H1 (cell line): Measurements from ENCODE around the gene UROS. TPM values are rescaled to one million over a fixed set of nuclear protein-coding genes. Genes with fewer than 3 reads are reported as not detected.

Source experiments
- CTCF ChIA-PET: fragments of 300-600 bp; sonication (Branson Sonifier 250); formaldehyde crosslinking; loops from one replicate; lab custom pipeline; 2021; ENCODE audit not compliant: partially characterized antibody; lab: Charles Lee
- POLR2A ChIA-PET: fragments of 300-600 bp; sonication (Branson Sonifier 250); formaldehyde crosslinking; loops from one replicate; lab custom pipeline; 2021; ENCODE audit warnings: inconsistent platforms; ENCODE audit not compliant: partially characterized antibody; lab: Charles Lee
- DNase-seq, 2 experiments: peaks; one replicate each; pipeline versions ENCODE4 v3.0.0 to v3.0.0-alpha.2; 2010 to 2022; ENCODE audit warnings: low spot score in 2 of 2, low read depth in 1 of 2, mixed read lengths in 1 of 2
- FAIRE-seq: peaks from 2 replicates; lab custom pipeline; 2011; peaks lifted over from hg19 to GRCh38; lab: Jason Lieb, UNC
- H2AFZ ChIP-seq: 2 replicates; pipeline ENCODE4 v1.8.1; 2012; ENCODE audit warnings: low read length, inconsistent platforms
- H2AK5ac ChIP-seq: 2 replicates; pipeline ENCODE4 v1.6.1; 2013; ENCODE audit warnings: low read depth, low read length
- H2BK120ac ChIP-seq: replicated peaks from 2 replicates; pipeline ENCODE3; 2013; ENCODE audit warnings: low read depth, low read length, inconsistent platforms
- H2BK12ac ChIP-seq: 2 replicates; pipeline ENCODE4 v1.6.1; 2013; ENCODE audit warnings: low read depth, low read length
- H2BK15ac ChIP-seq: 2 replicates; pipeline ENCODE4 v1.6.1; 2013; ENCODE audit warnings: low read length
- H2BK20ac ChIP-seq: 2 replicates; pipeline ENCODE4 v1.6.1; 2013; ENCODE audit warnings: low read length
- H2BK5ac ChIP-seq: 2 replicates; pipeline ENCODE4 v1.6.1; 2013; ENCODE audit warnings: low read depth, low read length
- H3K14ac ChIP-seq: 2 replicates; pipeline ENCODE4 v1.6.1; 2013; ENCODE audit warnings: inconsistent platforms; ENCODE audit not compliant: insufficient read length
- H3K18ac ChIP-seq: 2 replicates; pipeline ENCODE4 v1.6.1; 2013; ENCODE audit warnings: low read length; ENCODE audit errors: extremely low read depth
- H3K23ac ChIP-seq: 2 replicates; pipeline ENCODE4 v1.6.1; 2013; ENCODE audit warnings: inconsistent platforms; ENCODE audit not compliant: insufficient read length
- H3K23me2 ChIP-seq: 2 replicates; pipeline ENCODE4 v1.6.1; 2013; ENCODE audit warnings: low read depth, low read length
- H3K27ac ChIP-seq: 2 replicates; pipeline ENCODE4 v1.6.1; 2011; ENCODE audit warnings: low read depth, low read length, inconsistent platforms
- H3K27me3 ChIP-seq, 4 experiments: replicated peaks in 1 of 4; 1 replicate in 1 of 4; 2 replicates in 3 of 4; pipeline versions ENCODE4 v1.6.1 to v1.8.1; 2011 to 2013; ENCODE audit warnings: low read length in 3 of 4, mild to moderate bottlenecking in 3 of 4, inconsistent platforms in 2 of 4, mixed read lengths in 2 of 4, moderate library complexity in 1 of 4; ENCODE audit not compliant: control insufficient read depth in 3 of 4, insufficient read depth in 3 of 4; ENCODE audit errors: extremely low read depth in 1 of 4
- H3K36me3 ChIP-seq, 4 experiments: 2 replicates each; pipeline versions ENCODE4 v1.6.1 to v1.8.1; 2011 to 2013; ENCODE audit warnings: mild to moderate bottlenecking in 4 of 4, low read length in 3 of 4, moderate library complexity in 2 of 4, control low read depth in 1 of 4, inconsistent platforms in 1 of 4; ENCODE audit not compliant: insufficient read depth in 4 of 4, control insufficient read depth in 2 of 4
- H3K4ac ChIP-seq: replicated peaks from 2 replicates; pipeline ENCODE3; 2013; ENCODE audit warnings: low read length, low read depth, mixed read lengths, inconsistent platforms; ENCODE audit not compliant: insufficient read length
- H3K4me1 ChIP-seq, 4 experiments: replicated peaks in 1 of 4; 1 replicate in 1 of 4; 2 replicates in 3 of 4; pipeline versions ENCODE4 v1.6.1 to v1.8.1; 2011 to 2013; ENCODE audit warnings: low read length in 3 of 4, inconsistent platforms in 2 of 4, mixed read lengths in 1 of 4; ENCODE audit not compliant: insufficient read depth in 4 of 4, control insufficient read depth in 3 of 4
- H3K4me2 ChIP-seq, 2 experiments: 2 replicates each; pipeline versions ENCODE4 v1.6.1 to v1.8.1; 2011 to 2013; ENCODE audit warnings: low read depth in 2 of 2, low read length in 2 of 2, control low read depth in 1 of 2, inconsistent platforms in 1 of 2, mild to moderate bottlenecking in 1 of 2; ENCODE audit not compliant: insufficient read depth in 1 of 2
- H3K4me3 ChIP-seq, 4 experiments: fragments of 200-600, 300-600 bp in 1 of 4; sonication (generic), shearing (Covaris generic), sonication (Bioruptor Twin) in 1 of 4; 2 replicates each; pipeline versions ENCODE4 v1.5.1 to v1.8.1; 2011 to 2016; ENCODE audit warnings: low read length in 4 of 4, low read depth in 3 of 4, control low read depth in 2 of 4, inconsistent platforms in 2 of 4, mild to moderate bottlenecking in 2 of 4, mixed read lengths in 1 of 4, moderate library complexity in 1 of 4; ENCODE audit not compliant: insufficient read depth in 2 of 4; ENCODE audit errors: extremely low read depth in 1 of 4
- H3K56ac ChIP-seq: replicated peaks from 2 replicates; pipeline ENCODE3; 2013; ENCODE audit warnings: low read depth, mild to moderate bottlenecking, mixed read lengths, low read length, inconsistent platforms; ENCODE audit not compliant: insufficient read length
- H3K79me1 ChIP-seq: 2 replicates; pipeline ENCODE4 v1.6.1; 2013; ENCODE audit warnings: low read depth, low read length, control low read depth
- H3K79me2 ChIP-seq, 2 experiments: 2 replicates each; pipeline versions ENCODE4 v1.6.1 to v1.8.1; 2012 to 2013; ENCODE audit warnings: low read length in 2 of 2, mild to moderate bottlenecking in 2 of 2, inconsistent platforms in 1 of 2; ENCODE audit not compliant: insufficient read depth in 2 of 2, control insufficient read depth in 1 of 2
- H3K9ac ChIP-seq, 4 experiments: replicated peaks in 1 of 4; 1 replicate in 1 of 4; 2 replicates in 3 of 4; pipeline versions ENCODE4 v1.6.1 to v1.8.1; 2011 to 2013; ENCODE audit warnings: low read depth in 3 of 4, low read length in 3 of 4, control low read depth in 2 of 4, mild to moderate bottlenecking in 2 of 4, moderate library complexity in 2 of 4, inconsistent platforms in 1 of 4; ENCODE audit errors: extremely low read depth in 1 of 4
- H3K9me3 ChIP-seq, 2 experiments: 2 replicates each; pipeline versions ENCODE4 v1.6.1 to v1.8.1; 2012 to 2013; ENCODE audit warnings: mild to moderate bottlenecking in 2 of 2, moderate library complexity in 2 of 2, control low read depth in 1 of 2, inconsistent platforms in 1 of 2, low read depth in 1 of 2, low read length in 1 of 2, mixed read lengths in 1 of 2; ENCODE audit not compliant: insufficient read depth in 2 of 2
- H4K20me1 ChIP-seq, 2 experiments: replicated peaks in 1 of 2; 2 replicates each; pipeline versions ENCODE3 to v1.8.1; 2011 to 2013; ENCODE audit warnings: inconsistent platforms in 2 of 2, low read length in 2 of 2, mild to moderate bottlenecking in 1 of 2; ENCODE audit not compliant: insufficient read depth in 2 of 2, control insufficient read depth in 1 of 2
- H4K5ac ChIP-seq: 2 replicates; pipeline ENCODE4 v1.6.1; 2013; ENCODE audit warnings: low read length, low read depth, mixed read lengths, inconsistent platforms; ENCODE audit not compliant: insufficient read length
- H4K8ac ChIP-seq: 2 replicates; pipeline ENCODE4 v1.8.0; 2013; ENCODE audit warnings: mild to moderate bottlenecking, moderate library complexity, low read length, inconsistent platforms; ENCODE audit not compliant: insufficient read depth; ENCODE audit errors: extremely low read depth
- H4K91ac ChIP-seq: replicated peaks from 2 replicates; pipeline ENCODE3; 2013; ENCODE audit warnings: low read length, mixed read lengths, inconsistent platforms; ENCODE audit not compliant: insufficient read length
- CEBPB ChIP-seq: IDR thresholded peaks from 2 replicates; pipeline ENCODE4 v1.6.1; 2012; ENCODE audit warnings: low read depth, low read length
- CHD2 ChIP-seq: IDR thresholded peaks from 2 replicates; pipeline ENCODE4 v1.6.1; 2012; ENCODE audit warnings: low read length, improper control_type of control experiment
- FOSL1 ChIP-seq: IDR thresholded peaks from 2 replicates; pipeline ENCODE4 v1.6.1; 2011; ENCODE audit warnings: mild to moderate bottlenecking, low read depth, low read length, moderate library complexity; ENCODE audit not compliant: insufficient read depth
- NANOG ChIP-seq: IDR thresholded peaks from 2 replicates; pipeline ENCODE4 v1.6.1; 2011; ENCODE audit warnings: low read length, low read depth, mild to moderate bottlenecking, inconsistent platforms; ENCODE audit not compliant: insufficient read depth, poor library complexity, severe bottlenecking
- WGBS, 2 experiments: shearing (Covaris generic) in 1 of 2; methylation state at CpG; one replicate each; pipeline versions ENCODE4 v1.1.6 to v1.1.7; 2013 to 2015; ENCODE audit warnings: low lambda C conversion rate in 2 of 2, mixed read lengths in 2 of 2, inconsistent platforms in 1 of 2, low coverage in 1 of 2, missing lambda C conversion rate in 1 of 2; ENCODE audit not compliant: insufficient replicate concordance in 2 of 2, insufficient coverage in 1 of 2, insufficient read length in 1 of 2; ENCODE audit errors: extremely low coverage in 1 of 2, missing lambda C conversion rate in 1 of 2; 5-methylcytosine and 5-hydroxymethylcytosine counted together
- polyA plus RNA-seq, 7 experiments: library from polyadenylated mRNA; depleted of rRNA in 3 of 7; stranded (reverse) in 5 of 7; unstranded in 2 of 7; fragments of >200 nt in 5 of 7; fragments of 200-250 nt in 2 of 7; gene quantifications; 1 replicate in 5 of 7; 2 replicates in 1 of 7; 4 replicates in 1 of 7; pipeline versions ENCODE4 v1.2.1 to v1.2.3, GENCODE V29; 2011 to 2013; ENCODE audit warnings: missing spikeins in 2 of 7, mixed read lengths in 2 of 7
- total RNA-seq: library from RNA; stranded (reverse); fragmentation: NEBNext Ultra II Directional; extraction: Animal tissue kit (Norgen Biotek cat#: 25700); gene quantifications from 2 replicates; pipeline ENCODE4 v1.2.1, GENCODE V29; 2021
- TF ChIP-seq, protein P1 (sequence below): IDR thresholded peaks from 2 replicates; pipeline ENCODE4 v1.6.1; 2011; ENCODE audit warnings: low read length, improper control_type of control experiment

Gene UROS
- total and polyA plus RNA-seq, 2 of the 8 experiments (the other 6 are each of a cell fraction or from before 2014, with no cell fraction given), result 45.6 to 58.0 TPM

GRCh38 chr10:125785791-125786190, 37.3 kb downstream of the UROS start:
- Histone ChIP-seq H2BK15ac (no peak overlapping the region), H3K4me3 (no peak overlapping the region), H3K23me2 (no peaks in the 10 kb centered on the region), H2AK5ac (no peak overlapping the region), H4K91ac (no peak overlapping the region), H4K8ac (no peak overlapping the region), H4K5ac (no peak overlapping the region), H3K9me3 (no peaks in the 10 kb centered on the region), H3K56ac (no peak overlapping the region), H3K79me2 (no peaks in the 10 kb centered on the region)
- no peak for FAIRE-seq
- TF ChIP-seq, protein P1, sequence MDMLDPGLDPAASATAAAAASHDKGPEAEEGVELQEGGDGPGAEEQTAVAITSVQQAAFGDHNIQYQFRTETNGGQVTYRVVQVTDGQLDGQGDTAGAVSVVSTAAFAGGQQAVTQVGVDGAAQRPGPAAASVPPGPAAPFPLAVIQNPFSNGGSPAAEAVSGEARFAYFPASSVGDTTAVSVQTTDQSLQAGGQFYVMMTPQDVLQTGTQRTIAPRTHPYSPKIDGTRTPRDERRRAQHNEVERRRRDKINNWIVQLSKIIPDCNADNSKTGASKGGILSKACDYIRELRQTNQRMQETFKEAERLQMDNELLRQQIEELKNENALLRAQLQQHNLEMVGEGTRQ, result no peak
- TF ChIP-seq CHD2, result no peak
- TF ChIP-seq NANOG, result no peak
- no peak for TF ChIP-seq FOSL1
- TF ChIP-seq CEBPB, result no peak
- TF ChIP-seq, all 59 proteins: peak for 0
- H2AFZ ChIP-seq, result no peak overlapping the region
- H3K27ac ChIP-seq, result no peak overlapping the region
- no peak overlapping the region for H3K4ac ChIP-seq
- no peak overlapping the region for H3K4me2 ChIP-seq
- no peak overlapping the region for H3K14ac ChIP-seq
- H3K23ac ChIP-seq, result no peak overlapping the region
- H3K36me3 ChIP-seq, result no peaks in the 10 kb centered on the region; a peak in 2 of 8 replicates
- no peak overlapping the region for H2BK5ac ChIP-seq
- WGBS, 2 experiments, result 84% methylated on average over 9 of the region's 9 CpGs; no CpG with 5 or more reads in 1 of the 2 experiments
- H3K27me3 ChIP-seq, result no peaks in the 10 kb centered on the region
- H2BK20ac ChIP-seq, result no peak overlapping the region
- H3K18ac ChIP-seq, result no peak overlapping the region
- no peak overlapping the region for H2BK120ac ChIP-seq
- no peak overlapping the region for H2BK12ac ChIP-seq
- no peak for DNase-seq
- ChIA-PET CTCF (interaction anchor here (0.6 kb wide), 1 partner anchor 51 kb away, joined by 4 read pairs; no protein-coding TSS in a partner anchor), POLR2A (interaction anchor here (1.0 to 1.2 kb wide), 2 partner anchors 11 to 12 kb away, joined by 3 to 4 read pairs; no protein-coding TSS in a partner anchor)
- H3K9ac ChIP-seq, result no peak overlapping the region
- peaks cover 0 to 2% of the 10 kb centered on the region in 2 experiments for H4K20me1 ChIP-seq
- no peaks in the 10 kb centered on the region for H3K79me1 ChIP-seq
- no peaks in the 10 kb centered on the region; a peak in 1 of 7 replicates for H3K4me1 ChIP-seq
